ENCODE measurements around the gene BANK1.

BANK1 gene

GRCh38 chr4:101801958-101802357 lies 11.4 kb downstream of the BANK1 start (continued):
- TF ChIP-seq HOXC10 (CRISPR knock-in tag; IDR thresholded peaks at IDR 0.05) (no peak), ZNF626 (tag by site-specific recombination; IDR thresholded peaks at IDR 0.05) (no peak), ZEB2 (tag by site-specific recombination; IDR thresholded peaks at IDR 0.05) (no peak), ZNF548 (tag by site-specific recombination; IDR thresholded peaks at IDR 0.05) (no peak), ZNF280C (tag by site-specific recombination; IDR thresholded peaks at IDR 0.05) (no peak)

- ChIA-PET CTCF (no interaction called here), POLR2A (no interaction called here)
- no peak for TF ChIP-seq ZBTB11 (tag by site-specific recombination; conservative IDR thresholded peaks at IDR 0.05; ENCODE audit: low read depth)
- no peak for TF ChIP-seq AEBP2 (tag by site-specific recombination; IDR thresholded peaks at IDR 0.05; ENCODE audit: borderline replicate concordance)
- TF ChIP-seq ZNF416 (tag by site-specific recombination; IDR thresholded peaks at IDR 0.05): no peak
- no peak for TF ChIP-seq ZNF366 (tag by site-specific recombination; conservative IDR thresholded peaks at IDR 0.05)
- TF ChIP-seq SP2 (tag by site-specific recombination; IDR thresholded peaks at IDR 0.05): no peak
- no peak for TF ChIP-seq ZNF302 (tag by site-specific recombination; IDR thresholded peaks at IDR 0.05; ENCODE audit: low read depth)
- TF ChIP-seq ZNF580 (tag by site-specific recombination; IDR thresholded peaks at IDR 0.05): no peak
- TF ChIP-seq ZNF280C (tag by site-specific recombination; IDR thresholded peaks at IDR 0.05): no peak
- no peak for TF ChIP-seq CTCF (tag by site-specific recombination; IDR thresholded peaks at IDR 0.05)
- TF ChIP-seq ZNF292 (tag by site-specific recombination; IDR thresholded peaks at IDR 0.05; ENCODE audit: borderline replicate concordance, low read depth): no peak
- no peak for TF ChIP-seq HOXA7 (CRISPR knock-in tag; IDR thresholded peaks at IDR 0.05; ENCODE audit: borderline replicate concordance)
- TF ChIP-seq ZNF184 (tag by site-specific recombination; IDR thresholded peaks at IDR 0.05): no peak
- no peak for TF ChIP-seq ZNF280D (tag by site-specific recombination; IDR thresholded peaks at IDR 0.05)
- no peak for TF ChIP-seq ZNF335 (tag by site-specific recombination; conservative IDR thresholded peaks at IDR 0.05)
- TF ChIP-seq ZBTB48 (tag by site-specific recombination; IDR thresholded peaks at IDR 0.05): no peak
- no peak for TF ChIP-seq ZNF701 (tag by site-specific recombination; IDR thresholded peaks at IDR 0.05)
- no peak for TF ChIP-seq ZNF10 (tag by site-specific recombination; IDR thresholded peaks at IDR 0.05)
- TF ChIP-seq ZNF214 (tag by site-specific recombination; IDR thresholded peaks at IDR 0.05; ENCODE audit: borderline replicate concordance): no peak
- no peak for TF ChIP-seq ZNF350 (tag by site-specific recombination; IDR thresholded peaks at IDR 0.05)
Measured at GRCh38 chr4:101806914-101807313, 16.4 kb downstream of the BANK1 start.

More at GRCh38 chr4:101806914-101807313, 16.4 kb downstream of the BANK1 start:
- Histone ChIP-seq H3K27ac (ENCODE audit: extremely low read depth, low read depth, low read length) (no peak overlapping the region), H3K4me3 (ENCODE audit: low read depth, low read length) (no peak overlapping the region), H3K36me3 (ENCODE audit: control insufficient read depth in 2 of 2, insufficient read depth in 1 of 2, low read length in 2 of 2) (no peaks in the 10 kb centered on the region), H3K4me1 (ENCODE audit: control insufficient read depth, insufficient read depth, low read length) (no peaks in the 10 kb centered on the region), H3K9me3 (ENCODE audit: control insufficient read depth, insufficient read depth, low read depth, low read length) (no peaks in the 10 kb centered on the region)

All from HEK293 (cell line).